ENCODE results near the gene FGG. TPM values are rescaled to one million over a fixed set of nuclear protein-coding genes. Genes with fewer than 3 reads are reported as not detected.

Gene FGG
- total RNA-seq, 1 donor from 2014 or later, result not detected

DNA sequence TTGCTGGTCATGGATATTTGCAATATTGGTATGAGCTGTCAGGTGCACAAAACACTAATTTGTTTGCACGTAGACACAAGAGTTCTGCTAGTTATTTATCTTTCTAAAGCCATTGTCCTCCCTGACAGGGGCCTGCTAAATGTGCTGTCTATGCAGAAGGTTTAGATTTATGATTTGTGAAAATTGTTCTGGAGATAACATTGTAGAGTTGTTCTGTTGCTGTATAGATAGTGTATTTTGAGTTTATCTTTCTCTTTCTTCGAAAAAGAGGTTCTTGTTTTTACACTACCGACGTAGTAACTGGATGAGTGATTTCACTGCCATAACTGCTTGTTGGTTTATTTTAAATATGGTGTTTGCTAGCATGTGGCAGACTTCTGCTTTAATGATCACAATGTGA, 28.5 kb upstream of the FGG start:
- TF ChIP-seq, protein P1, sequence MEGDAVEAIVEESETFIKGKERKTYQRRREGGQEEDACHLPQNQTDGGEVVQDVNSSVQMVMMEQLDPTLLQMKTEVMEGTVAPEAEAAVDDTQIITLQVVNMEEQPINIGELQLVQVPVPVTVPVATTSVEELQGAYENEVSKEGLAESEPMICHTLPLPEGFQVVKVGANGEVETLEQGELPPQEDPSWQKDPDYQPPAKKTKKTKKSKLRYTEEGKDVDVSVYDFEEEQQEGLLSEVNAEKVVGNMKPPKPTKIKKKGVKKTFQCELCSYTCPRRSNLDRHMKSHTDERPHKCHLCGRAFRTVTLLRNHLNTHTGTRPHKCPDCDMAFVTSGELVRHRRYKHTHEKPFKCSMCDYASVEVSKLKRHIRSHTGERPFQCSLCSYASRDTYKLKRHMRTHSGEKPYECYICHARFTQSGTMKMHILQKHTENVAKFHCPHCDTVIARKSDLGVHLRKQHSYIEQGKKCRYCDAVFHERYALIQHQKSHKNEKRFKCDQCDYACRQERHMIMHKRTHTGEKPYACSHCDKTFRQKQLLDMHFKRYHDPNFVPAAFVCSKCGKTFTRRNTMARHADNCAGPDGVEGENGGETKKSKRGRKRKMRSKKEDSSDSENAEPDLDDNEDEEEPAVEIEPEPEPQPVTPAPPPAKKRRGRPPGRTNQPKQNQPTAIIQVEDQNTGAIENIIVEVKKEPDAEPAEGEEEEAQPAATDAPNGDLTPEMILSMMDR (IDR thresholded peaks at IDR 0.05; ENCODE audit: insufficient read depth, low read length, poor library complexity, severe bottlenecking), result no peak
- no peak for DNase-seq (ENCODE audit: low read depth)
- H3K36me3 ChIP-seq (ENCODE audit: control insufficient read depth, insufficient read depth, low read length), result no peaks in the 10 kb centered on the region
- H3K27me3 ChIP-seq (ENCODE audit: control insufficient read depth, insufficient read depth, low read length), result no peaks in the 10 kb centered on the region
- no peak overlapping the region for H3K4me3 ChIP-seq (ENCODE audit: low read depth, low read length)

DNA sequence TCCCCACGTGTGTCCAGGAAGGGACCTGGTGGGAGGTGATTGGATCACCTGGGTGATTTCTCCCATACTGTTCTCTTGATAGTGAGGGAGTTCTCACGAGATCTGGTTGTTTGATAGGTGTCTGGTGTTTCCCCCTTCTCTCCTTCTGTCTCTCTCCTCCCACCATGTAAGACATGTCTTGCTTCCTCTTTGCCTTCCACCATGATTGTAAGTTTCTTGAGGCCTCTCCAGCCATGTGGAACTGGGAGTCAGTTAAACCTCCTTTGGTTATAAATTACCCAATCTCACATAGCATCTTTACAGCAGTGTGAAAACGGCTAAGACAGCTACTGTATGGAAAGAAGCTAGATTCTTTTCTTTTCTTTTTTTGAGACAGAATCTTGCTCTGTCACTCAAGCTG, 21.6 kb upstream of the FGG start:
- H3K4me3 ChIP-seq (ENCODE audit: low read depth, low read length), result no peak overlapping the region
- no peaks in the 10 kb centered on the region for H3K27me3 ChIP-seq (ENCODE audit: control insufficient read depth, insufficient read depth, low read length)
- no peak for DNase-seq (ENCODE audit: low read depth)
- H3K36me3 ChIP-seq (ENCODE audit: control insufficient read depth, insufficient read depth, low read length), result no peaks in the 10 kb centered on the region
- TF ChIP-seq, protein P1 (IDR thresholded peaks at IDR 0.05; ENCODE audit: insufficient read depth, low read length, poor library complexity, severe bottlenecking), result no peak

DNA sequence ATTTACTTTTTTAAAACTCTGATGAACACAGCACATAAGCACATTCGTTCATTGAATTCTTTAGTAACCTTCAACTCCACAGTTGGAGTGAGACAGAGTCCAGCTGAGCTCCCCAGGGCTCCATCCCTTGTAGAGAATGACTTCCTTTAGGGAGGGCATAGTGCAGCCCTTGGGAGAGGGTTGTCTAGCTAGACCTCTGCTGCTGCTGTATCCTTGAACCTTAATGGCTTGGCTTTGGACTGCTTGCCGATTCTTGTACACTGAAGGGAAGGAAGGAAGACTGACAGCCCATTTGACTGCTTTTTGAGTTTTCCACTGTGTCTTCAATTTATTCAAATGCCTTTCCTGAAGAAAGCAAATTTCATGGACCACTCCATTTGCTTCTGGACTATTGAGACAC, 19.4 kb upstream of the FGG start:
- no peak for DNase-seq (ENCODE audit: low read depth)
- Histone ChIP-seq H3K4me3 (ENCODE audit: low read depth, low read length) (no peak overlapping the region), H3K27me3 (ENCODE audit: control insufficient read depth, insufficient read depth, low read length) (no peaks in the 10 kb centered on the region), H3K36me3 (ENCODE audit: control insufficient read depth, insufficient read depth, low read length) (no peaks in the 10 kb centered on the region)
- TF ChIP-seq, protein P1 (IDR thresholded peaks at IDR 0.05; ENCODE audit: insufficient read depth, low read length, poor library complexity, severe bottlenecking), result no peak

DNA sequence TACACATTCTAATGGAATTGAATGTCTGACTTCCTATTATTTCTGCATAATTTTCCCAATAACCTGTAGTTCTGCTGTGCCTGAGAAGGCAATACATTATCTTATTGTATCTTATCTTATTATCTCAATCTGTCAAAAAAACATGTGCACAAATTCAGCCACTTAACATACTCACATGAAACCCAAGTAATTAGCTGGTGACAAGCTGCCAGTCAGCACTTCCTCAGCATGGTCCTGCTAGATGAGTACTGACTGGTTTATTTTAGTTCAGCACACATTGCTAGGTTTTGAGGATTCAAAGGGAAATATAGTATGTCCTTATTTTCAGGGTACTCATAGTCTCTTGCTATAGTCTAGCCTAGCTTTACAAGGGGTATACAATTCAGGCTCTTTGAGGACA, 17.9 kb upstream of the FGG start:
- DNase-seq (ENCODE audit: low read depth), result no peak
- Histone ChIP-seq H3K36me3 (ENCODE audit: control insufficient read depth, insufficient read depth, low read length) (no peaks in the 10 kb centered on the region), H3K27me3 (ENCODE audit: control insufficient read depth, insufficient read depth, low read length) (no peaks in the 10 kb centered on the region), H3K4me3 (ENCODE audit: low read depth, low read length) (no peak overlapping the region)
- TF ChIP-seq, protein P1 (IDR thresholded peaks at IDR 0.05; ENCODE audit: insufficient read depth, low read length, poor library complexity, severe bottlenecking), result no peak

DNA sequence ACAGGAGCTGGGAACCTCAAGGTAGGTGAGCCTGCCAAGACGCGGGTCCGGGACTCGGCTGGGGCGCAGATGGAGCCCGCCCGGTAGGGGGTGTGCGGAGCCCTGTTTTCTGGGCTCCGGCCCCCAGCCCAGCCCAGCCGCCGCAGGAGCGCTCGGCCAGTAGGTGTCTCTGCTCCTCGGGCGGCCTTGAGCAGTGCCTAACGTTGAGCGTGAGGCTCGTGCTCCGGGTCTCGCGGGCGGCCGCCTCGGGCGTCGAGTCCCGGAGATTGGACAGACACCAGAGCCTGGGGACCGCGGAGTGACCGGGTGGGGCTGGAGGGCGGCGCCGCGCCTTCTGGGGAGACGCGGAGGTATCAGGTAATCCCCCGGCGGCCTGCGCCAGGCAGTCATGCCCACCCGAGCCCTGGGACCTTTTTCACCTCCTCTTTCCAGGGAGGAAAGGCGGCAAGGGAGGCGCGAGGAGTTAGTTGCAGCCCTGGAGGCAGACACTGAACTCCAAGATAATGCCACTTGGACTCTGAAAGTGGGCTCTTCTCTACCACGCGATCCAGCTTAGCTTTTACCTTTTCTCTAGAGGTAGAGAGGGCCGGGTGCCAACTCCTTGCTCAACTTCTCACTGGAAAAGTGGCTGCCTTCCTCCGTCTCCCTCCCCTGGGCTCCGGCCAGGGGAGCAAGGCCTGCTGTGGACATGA, 14.5 kb upstream of the FGG start:
- Histone ChIP-seq H3K36me3 (ENCODE audit: control insufficient read depth, insufficient read depth, low read length) (no peaks in the 10 kb centered on the region), H3K27me3 (ENCODE audit: control insufficient read depth, insufficient read depth, low read length) (no peaks in the 10 kb centered on the region), H3K4me3 (ENCODE audit: low read depth, low read length) (peak overlapping the region; percentile 31)
- TF ChIP-seq, protein P1 (IDR thresholded peaks at IDR 0.05; ENCODE audit: insufficient read depth, low read length, poor library complexity, severe bottlenecking), result peak; percentile 94
- DNase-seq (ENCODE audit: low read depth), result no peak

DNA sequence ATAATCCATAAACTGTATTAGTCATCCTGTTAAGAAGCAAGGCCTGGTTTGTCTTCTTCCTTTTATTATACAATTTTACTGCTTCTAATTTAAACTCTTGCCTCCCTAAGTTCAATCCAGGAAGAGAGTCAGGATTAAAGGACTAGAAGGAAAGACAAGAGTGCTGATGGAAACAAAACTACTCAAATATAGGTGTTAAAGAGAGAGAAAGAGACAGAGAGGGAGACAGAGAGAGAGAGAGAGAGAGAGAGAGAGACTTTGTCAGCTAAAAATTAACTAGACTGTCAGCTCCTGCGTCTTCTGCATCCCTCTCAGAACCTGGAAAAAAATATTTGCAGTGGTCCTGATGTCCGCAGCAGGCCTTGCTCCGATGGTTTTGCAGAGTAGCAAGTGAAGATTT, 13.5 kb upstream of the FGG start:
- DNase-seq (ENCODE audit: low read depth), result no peak
- no peaks in the 10 kb centered on the region for H3K27me3 ChIP-seq (ENCODE audit: control insufficient read depth, insufficient read depth, low read length)
- no peak overlapping the region for H3K4me3 ChIP-seq (ENCODE audit: low read depth, low read length)
- no peaks in the 10 kb centered on the region for H3K36me3 ChIP-seq (ENCODE audit: control insufficient read depth, insufficient read depth, low read length)
- TF ChIP-seq, protein P1 (IDR thresholded peaks at IDR 0.05; ENCODE audit: insufficient read depth, low read length, poor library complexity, severe bottlenecking), result no peak

All from kidney epithelial cell (primary cell).